Vagina (tissue), 2 donors: ENCODE results near the gene MGLL. TPM values are rescaled to one million over a fixed set of nuclear protein-coding genes. Genes with fewer than 3 reads are reported as not detected.

Experiments used
- DNase-seq, 2 donors: peaks; one replicate each; pipeline ENCODE4 v3.0.0-alpha.2; 2017; ENCODE audit errors: extremely low spot score in 2 of 2
- H3K27ac ChIP-seq: fragments of 200-600 bp; sonication (generic); one replicate; pipeline ENCODE4 v1.5.1; 2019
- H3K27me3 ChIP-seq: fragments of 200-600 bp; sonication (generic); one replicate; pipeline ENCODE4 v1.5.1; 2019
- H3K36me3 ChIP-seq, 2 donors: fragments of 200-600 bp; sonication (generic); one replicate each; pipeline ENCODE4 v1.5.1; 2017 to 2019
- H3K4me1 ChIP-seq: fragments of 200-600 bp; sonication (generic); one replicate; pipeline ENCODE4 v1.5.1; 2019
- H3K4me3 ChIP-seq, 2 donors: fragments of 200-600 bp; sonication (generic); 1 replicate in 1 of 2; 2 replicates in 1 of 2; pipeline ENCODE4 v1.5.1; 2016 to 2019
- H3K9me3 ChIP-seq: fragments of 200-600 bp; sonication (generic); one replicate; pipeline ENCODE4 v1.5.1; 2019
- CTCF ChIP-seq, 3 experiments: fragments of 450-650 bp in 2 of 3; fragments of 200-600 bp in 1 of 3; sonication (generic) in 1 of 3; IDR thresholded peaks; one replicate each; pipeline ENCODE4 v1.5.1; 2017 to 2019; ENCODE audit warnings: antibody characterized with exemption in 3 of 3, mild to moderate bottlenecking in 2 of 3, moderate library complexity in 2 of 3
- POLR2A ChIP-seq, 2 donors: fragments of 450-650 bp; IDR thresholded peaks; one replicate each; pipeline ENCODE4 v1.6.1; 2017; ENCODE audit warnings: antibody characterized with exemption in 2 of 2, mild to moderate bottlenecking in 2 of 2, moderate library complexity in 2 of 2
- POLR2AphosphoS5 ChIP-seq, 2 donors: sonication (generic); formaldehyde crosslinking; IDR thresholded peaks; one replicate each; pipeline ENCODE4 v1.9.0; 2017; ENCODE audit warnings: antibody characterized with exemption in 2 of 2, mild to moderate bottlenecking in 2 of 2, low read depth in 1 of 2; ENCODE audit not compliant: insufficient read depth in 1 of 2
- intact Hi-C: fragments of 100-400 bp; cut with DNase I; formaldehyde crosslinking; loops from one replicate; pipeline ENCODE4 v1.15.1; 2023
- total RNA-seq: library from RNA; depleted of rRNA; stranded (reverse); fragments of >200 nt; gene quantifications from one replicate; pipeline ENCODE4 v1.2.3, GENCODE V29; 2016

Gene MGLL
- total RNA-seq, 1 donor from 2014 or later = 35.6 TPM

- Histone ChIP-seq H3K4me1 (peaks cover 16% of the 10 kb centered on the region), H3K27me3 (no peaks in the 10 kb centered on the region), H3K27ac (no peak overlapping the region), H3K36me3 (no peaks in the 10 kb centered on the region), H3K9me3 (no peaks in the 10 kb centered on the region), H3K4me3 (no peak overlapping the region)
- intact Hi-C loops = loop anchor here (5.0 kb wide), 1 partner anchor 998 kb away; no protein-coding TSS in a partner anchor
- DNase-seq = no peak
- TF ChIP-seq POLR2AphosphoS5 (IDR thresholded peaks at IDR 0.05; ENCODE audit: insufficient read depth in 1 of 2, low read depth in 1 of 2) (no peak), POLR2A (IDR thresholded peaks at IDR 0.05) (no peak), CTCF (IDR thresholded peaks at IDR 0.05) (no peak)
Measured at GRCh38 chr3:127714866-127715265, 107.4 kb downstream of the MGLL start.

GRCh38 chr3:127714125-127714571 is 108.2 kb downstream of the MGLL start:
- H3K4me3 ChIP-seq = no peak overlapping the region
- intact Hi-C loops = no loop called here
- no peaks in the 10 kb centered on the region for H3K27me3 ChIP-seq
- H3K9me3 ChIP-seq = no peaks in the 10 kb centered on the region
- DNase-seq = no peak
- no peak for TF ChIP-seq POLR2AphosphoS5 (IDR thresholded peaks at IDR 0.05; ENCODE audit: insufficient read depth in 1 of 2, low read depth in 1 of 2)
- TF ChIP-seq CTCF (IDR thresholded peaks at IDR 0.05) = no peak
- TF ChIP-seq POLR2A (IDR thresholded peaks at IDR 0.05) = no peak
- H3K4me1 ChIP-seq = peaks cover 16% of the 10 kb centered on the region
- no peaks in the 10 kb centered on the region for H3K36me3 ChIP-seq
- H3K27ac ChIP-seq = no peak overlapping the region

- Histone ChIP-seq H3K4me1 (peaks cover 16% of the 10 kb centered on the region), H3K27ac (no peak overlapping the region), H3K27me3 (no peaks in the 10 kb centered on the region), H3K9me3 (no peaks in the 10 kb centered on the region), H3K36me3 (no peaks in the 10 kb centered on the region), H3K4me3 (no peak overlapping the region)
- no peak for TF ChIP-seq POLR2A (IDR thresholded peaks at IDR 0.05)
- TF ChIP-seq POLR2AphosphoS5 (IDR thresholded peaks at IDR 0.05; ENCODE audit: insufficient read depth in 1 of 2, low read depth in 1 of 2) = no peak
- TF ChIP-seq CTCF (IDR thresholded peaks at IDR 0.05) = no peak
- intact Hi-C loops = no loop called here
- DNase-seq = no peak
Measured at GRCh38 chr3:127712881-127713771, 109.2 kb downstream of the MGLL start.

- no peak for TF ChIP-seq CTCF (IDR thresholded peaks at IDR 0.05)
- Histone ChIP-seq H3K4me1 (peaks cover 16% of the 10 kb centered on the region), H3K4me3 (no peak overlapping the region), H3K27me3 (no peaks in the 10 kb centered on the region), H3K27ac (no peak overlapping the region), H3K9me3 (no peaks in the 10 kb centered on the region), H3K36me3 (no peaks in the 10 kb centered on the region)
- intact Hi-C loops = no loop called here
- no peak for DNase-seq
Measured at GRCh38 chr3:127712461-127712860, 109.9 kb downstream of the MGLL start.

- no peak for DNase-seq
- no peak for TF ChIP-seq POLR2A (IDR thresholded peaks at IDR 0.05)
- no peak for TF ChIP-seq CTCF (IDR thresholded peaks at IDR 0.05)
- TF ChIP-seq POLR2AphosphoS5 (IDR thresholded peaks at IDR 0.05; ENCODE audit: insufficient read depth in 1 of 2, low read depth in 1 of 2) = no peak
- Histone ChIP-seq H3K36me3 (no peaks in the 10 kb centered on the region), H3K4me1 (peaks cover 16% of the 10 kb centered on the region), H3K27ac (no peak overlapping the region), H3K9me3 (no peaks in the 10 kb centered on the region), H3K4me3 (no peak overlapping the region), H3K27me3 (no peaks in the 10 kb centered on the region)
- intact Hi-C loops = no loop called here
Measured at GRCh38 chr3:127711896-127712295, 110.4 kb downstream of the MGLL start.
